Astrocyte (in vitro differentiated cells and primary cell): Measurements from ENCODE around the gene RABGAP1L. TPM values are rescaled to one million over a fixed set of nuclear protein-coding genes. Genes with fewer than 3 reads are reported as not detected.

Experiments
- DNase-seq: peaks from one replicate; pipeline ENCODE4 v3.0.0-alpha.2; 2010; ENCODE audit warnings: low read depth
- FAIRE-seq: peaks from 2 replicates; lab custom pipeline; 2011; peaks lifted over from hg19 to GRCh38; lab: Jason Lieb, UNC
- H2AFZ ChIP-seq: 2 replicates; pipeline ENCODE4 v1.6.0; 2012; ENCODE audit warnings: low read depth, low read length, inconsistent platforms
- H3K27ac ChIP-seq: 2 replicates; pipeline ENCODE4 v1.5.1; 2011; ENCODE audit warnings: low read depth, low read length, inconsistent platforms
- H3K27me3 ChIP-seq: 2 replicates; pipeline ENCODE4 v1.6.0; 2011; ENCODE audit warnings: low read length, inconsistent platforms; ENCODE audit not compliant: insufficient read depth
- H3K36me3 ChIP-seq: 2 replicates; pipeline ENCODE4 v1.5.1; 2011; ENCODE audit warnings: low read length, inconsistent platforms; ENCODE audit not compliant: insufficient read depth
- H3K4me1 ChIP-seq: 2 replicates; pipeline ENCODE4 v1.5.1; 2011; ENCODE audit warnings: low read length, inconsistent platforms; ENCODE audit not compliant: insufficient read depth
- H3K4me2 ChIP-seq: 2 replicates; pipeline ENCODE4 v1.6.0; 2012; ENCODE audit warnings: low read length, inconsistent platforms
- H3K4me3 ChIP-seq: 2 replicates; pipeline ENCODE4 v1.5.1; 2011; ENCODE audit warnings: low read depth, mild to moderate bottlenecking, low read length, inconsistent platforms; ENCODE audit not compliant: insufficient read depth
- H3K79me2 ChIP-seq: 2 replicates; pipeline ENCODE4 v1.6.0; 2012; ENCODE audit warnings: mild to moderate bottlenecking, low read length, inconsistent platforms; ENCODE audit not compliant: insufficient read depth
- H3K9ac ChIP-seq: 2 replicates; pipeline ENCODE4 v1.6.0; 2012; ENCODE audit warnings: mild to moderate bottlenecking, low read length, inconsistent platforms
- H3K9me3 ChIP-seq: 2 replicates; pipeline ENCODE4 v1.5.1; 2012; ENCODE audit warnings: low read depth, mild to moderate bottlenecking, low read length, inconsistent platforms; ENCODE audit not compliant: insufficient read depth
- H4K20me1 ChIP-seq: 2 replicates; pipeline ENCODE4 v1.6.0; 2012; ENCODE audit warnings: low read length, inconsistent platforms; ENCODE audit not compliant: insufficient read depth
- H3K27ac Mint-ChIP-seq: one replicate; pipeline ENCODE4 v1.8.0; 2021; ENCODE audit warnings: mild to moderate bottlenecking, mixed read lengths; ENCODE audit not compliant: unreplicated experiment
- H3K27me3 Mint-ChIP-seq: one replicate; pipeline ENCODE4 v1.8.0; 2021; ENCODE audit warnings: low read depth, mixed read lengths; ENCODE audit not compliant: unreplicated experiment
- H3K36me3 Mint-ChIP-seq: one replicate; pipeline ENCODE4 v1.8.0; 2021; ENCODE audit warnings: low read depth, mixed read lengths; ENCODE audit not compliant: unreplicated experiment
- H3K4me1 Mint-ChIP-seq: one replicate; pipeline ENCODE4 v1.8.0; 2021; ENCODE audit warnings: low read depth, mixed read lengths; ENCODE audit not compliant: unreplicated experiment
- H3K4me3 Mint-ChIP-seq: one replicate; pipeline ENCODE4 v1.8.0; 2021; ENCODE audit warnings: mild to moderate bottlenecking, moderate library complexity, mixed read lengths; ENCODE audit not compliant: unreplicated experiment
- H3K9me3 Mint-ChIP-seq: one replicate; pipeline ENCODE4 v1.8.0; 2021; ENCODE audit warnings: mild to moderate bottlenecking, mixed read lengths; ENCODE audit not compliant: unreplicated experiment
- EZH2 ChIP-seq: IDR thresholded peaks from 2 replicates; pipeline ENCODE4 v1.6.1; 2012; ENCODE audit warnings: mild to moderate bottlenecking, low read length, inconsistent platforms; ENCODE audit not compliant: insufficient read depth
- total RNA-seq: library from RNA; stranded (reverse); gene quantifications from 2 replicates; pipeline ENCODE4 v1.2.1, GENCODE V29; 2021
- TF ChIP-seq, protein P1 (sequence below): IDR thresholded peaks from 2 replicates; pipeline ENCODE4 v1.5.1; 2011; ENCODE audit warnings: low read depth, mild to moderate bottlenecking, inconsistent platforms, low read length, moderate library complexity; ENCODE audit not compliant: insufficient read depth

Gene RABGAP1L
- total RNA-seq, 1 donor from 2014 or later, result 40.2 TPM

DNA sequence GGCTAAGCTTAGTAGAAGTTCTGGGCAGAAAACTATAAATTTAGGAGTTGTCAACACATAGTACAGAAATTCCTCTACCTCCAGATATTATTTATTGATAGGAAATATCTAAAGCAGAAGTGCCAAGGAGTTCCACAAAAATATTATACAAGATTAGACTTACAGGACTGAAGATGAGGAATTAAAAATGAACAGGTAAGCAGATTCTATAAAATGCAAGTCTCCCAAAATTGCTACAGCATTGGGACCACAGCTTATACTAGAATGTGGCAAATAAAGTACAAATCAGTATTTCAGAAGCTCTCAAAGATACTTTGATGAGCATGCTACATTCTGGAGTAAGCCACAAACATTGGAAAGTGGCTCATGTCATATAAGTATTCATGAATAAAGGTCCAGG is 790.3 kb downstream of the RABGAP1L start:
- H3K79me2 ChIP-seq, result no peaks in the 10 kb centered on the region
- no peak overlapping the region for H3K4me3 ChIP-seq
- no peaks in the 10 kb centered on the region for H3K9me3 ChIP-seq
- no peaks in the 10 kb centered on the region for H4K20me1 ChIP-seq
- no peaks in the 10 kb centered on the region for H3K36me3 ChIP-seq
- DNase-seq (no peak), FAIRE-seq (no peak)
- H2AFZ ChIP-seq, result no peak overlapping the region
- Mint-ChIP-seq H3K27me3 (no peaks in the 10 kb centered on the region), H3K36me3 (no peaks in the 10 kb centered on the region), H3K9me3 (no peaks in the 10 kb centered on the region), H3K4me3 (no peak overlapping the region), H3K4me1 (peaks cover 5% of the 10 kb centered on the region), H3K27ac (no peak overlapping the region)
- H3K27ac ChIP-seq, result no peak overlapping the region
- H3K4me2 ChIP-seq, result no peak overlapping the region
- H3K4me1 ChIP-seq, result no peaks in the 10 kb centered on the region
- no peak overlapping the region for H3K9ac ChIP-seq
- H3K27me3 ChIP-seq, result peaks cover 10% of the 10 kb centered on the region
- TF ChIP-seq, protein P1, sequence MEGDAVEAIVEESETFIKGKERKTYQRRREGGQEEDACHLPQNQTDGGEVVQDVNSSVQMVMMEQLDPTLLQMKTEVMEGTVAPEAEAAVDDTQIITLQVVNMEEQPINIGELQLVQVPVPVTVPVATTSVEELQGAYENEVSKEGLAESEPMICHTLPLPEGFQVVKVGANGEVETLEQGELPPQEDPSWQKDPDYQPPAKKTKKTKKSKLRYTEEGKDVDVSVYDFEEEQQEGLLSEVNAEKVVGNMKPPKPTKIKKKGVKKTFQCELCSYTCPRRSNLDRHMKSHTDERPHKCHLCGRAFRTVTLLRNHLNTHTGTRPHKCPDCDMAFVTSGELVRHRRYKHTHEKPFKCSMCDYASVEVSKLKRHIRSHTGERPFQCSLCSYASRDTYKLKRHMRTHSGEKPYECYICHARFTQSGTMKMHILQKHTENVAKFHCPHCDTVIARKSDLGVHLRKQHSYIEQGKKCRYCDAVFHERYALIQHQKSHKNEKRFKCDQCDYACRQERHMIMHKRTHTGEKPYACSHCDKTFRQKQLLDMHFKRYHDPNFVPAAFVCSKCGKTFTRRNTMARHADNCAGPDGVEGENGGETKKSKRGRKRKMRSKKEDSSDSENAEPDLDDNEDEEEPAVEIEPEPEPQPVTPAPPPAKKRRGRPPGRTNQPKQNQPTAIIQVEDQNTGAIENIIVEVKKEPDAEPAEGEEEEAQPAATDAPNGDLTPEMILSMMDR, result no peak
- TF ChIP-seq EZH2, result no peak

DNA sequence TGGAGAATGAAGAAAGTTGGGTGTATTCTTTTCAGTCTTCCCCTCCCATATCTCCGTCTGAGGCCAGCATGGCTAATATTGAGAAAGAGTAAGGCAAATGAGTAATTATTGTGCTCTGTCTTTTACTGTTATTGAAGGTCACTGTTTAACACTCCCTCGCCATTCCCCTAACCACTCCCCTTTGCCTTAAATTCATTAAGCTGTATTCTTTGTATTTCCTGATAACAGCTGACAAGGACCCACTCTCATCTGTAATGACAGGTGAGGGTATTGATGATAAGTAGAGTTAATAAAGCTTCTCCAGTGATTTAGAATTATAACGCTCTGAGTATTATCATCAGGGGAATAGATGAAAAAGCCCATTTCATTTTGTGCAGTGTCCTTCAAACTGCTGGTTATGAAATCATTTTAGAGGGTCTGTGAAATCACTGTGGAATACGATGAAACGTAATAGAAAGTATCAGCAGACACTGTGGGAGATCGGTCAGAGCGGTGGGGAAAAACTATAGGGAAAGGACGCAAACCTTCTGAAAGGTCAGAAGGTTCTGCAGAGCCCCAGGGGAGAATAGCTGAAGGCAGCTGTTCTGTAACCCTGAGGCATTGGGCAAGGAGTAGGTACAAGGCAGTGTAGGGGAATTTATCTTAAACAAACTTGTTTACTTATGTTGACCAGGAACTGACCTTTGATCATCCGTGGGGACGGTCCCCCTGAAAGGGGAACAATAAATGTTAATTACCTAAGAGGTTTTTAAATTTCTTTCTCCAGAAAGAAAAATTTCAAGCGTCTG is 794.2 kb downstream of the RABGAP1L start:
- Mint-ChIP-seq H3K4me1 (no peaks in the 10 kb centered on the region), H3K27me3 (no peaks in the 10 kb centered on the region), H3K9me3 (no peaks in the 10 kb centered on the region), H3K4me3 (no peak overlapping the region), H3K27ac (no peak overlapping the region), H3K36me3 (no peaks in the 10 kb centered on the region)
- Histone ChIP-seq H3K27ac (no peak overlapping the region), H3K4me1 (no peaks in the 10 kb centered on the region), H3K79me2 (no peaks in the 10 kb centered on the region), H3K27me3 (peaks cover 10% of the 10 kb centered on the region), H3K4me2 (no peak overlapping the region), H3K4me3 (no peak overlapping the region), H3K9me3 (no peaks in the 10 kb centered on the region), H3K36me3 (no peaks in the 10 kb centered on the region), H4K20me1 (no peaks in the 10 kb centered on the region), H3K9ac (no peak overlapping the region), H2AFZ (no peak overlapping the region)
- TF ChIP-seq EZH2, result no peak
- TF ChIP-seq, protein P1, result no peak
- no peak for DNase-seq
- FAIRE-seq, result no peak

DNA sequence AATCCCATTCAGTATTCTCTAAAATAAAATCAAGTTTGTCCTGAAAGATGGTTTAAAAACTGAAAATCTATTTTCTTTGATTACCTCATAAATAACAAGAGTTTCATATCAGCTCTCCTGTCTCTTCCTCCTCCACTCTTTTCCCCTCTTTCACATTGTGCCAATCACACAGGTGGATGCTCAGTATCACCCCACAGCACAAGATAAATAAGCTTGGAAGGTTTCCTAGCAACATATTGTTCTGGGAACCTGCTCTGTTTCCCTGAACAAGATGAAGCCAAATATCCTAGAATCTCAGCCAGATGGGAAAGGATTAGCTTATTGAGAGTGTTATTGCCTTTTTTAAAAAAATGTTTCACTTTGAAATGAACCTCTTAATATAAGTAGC is 794.7 kb downstream of the RABGAP1L start:
- Histone ChIP-seq H3K9me3 (no peaks in the 10 kb centered on the region), H4K20me1 (no peaks in the 10 kb centered on the region), H3K4me2 (no peak overlapping the region), H3K79me2 (no peaks in the 10 kb centered on the region), H3K27ac (no peak overlapping the region), H3K36me3 (no peaks in the 10 kb centered on the region), H2AFZ (no peak overlapping the region), H3K27me3 (peaks cover 10% of the 10 kb centered on the region), H3K4me3 (no peak overlapping the region), H3K4me1 (no peaks in the 10 kb centered on the region), H3K9ac (no peak overlapping the region)
- H3K4me3 Mint-ChIP-seq, result no peak overlapping the region
- TF ChIP-seq, protein P1, result no peak
- no peak for TF ChIP-seq EZH2
- H3K36me3 Mint-ChIP-seq, result no peaks in the 10 kb centered on the region
- H3K9me3 Mint-ChIP-seq, result no peaks in the 10 kb centered on the region
- H3K27ac Mint-ChIP-seq, result no peak overlapping the region
- FAIRE-seq (no peak), DNase-seq (no peak)
- no peaks in the 10 kb centered on the region for H3K4me1 Mint-ChIP-seq
- H3K27me3 Mint-ChIP-seq, result no peaks in the 10 kb centered on the region
